K562 (cell line): ENCODE measurements around the gene FASTKD1. TPM values are rescaled to one million over a fixed set of nuclear protein-coding genes. Genes with fewer than 3 reads are reported as not detected.

ENCODE experiments used
- ARID1B ChIP-seq: fragments of 450-650 bp; IDR thresholded peaks from 2 replicates; pipeline ENCODE4 v1.6.1; 2016; ENCODE audit warnings: antibody characterized with exemption, mild to moderate bottlenecking, inconsistent platforms
- CBFA2T3 ChIP-seq: fragments of 450-650 bp; IDR thresholded peaks from 2 replicates; pipeline ENCODE4 v1.6.1; 2017
- CHD2 ChIP-seq: IDR thresholded peaks from 2 replicates; pipeline ENCODE4 v1.6.1; 2011; ENCODE audit warnings: low read depth, low read length
- CSDE1 ChIP-seq, 2 experiments: fragments of 450-650 bp; IDR thresholded peaks; 2 replicates each; pipeline ENCODE4 v1.6.1; 2016; ENCODE audit warnings: mild to moderate bottlenecking in 1 of 2
- HEY1 ChIP-seq: fragments of 250-450 bp; sonication (Bioruptor Pico); IDR thresholded peaks from 2 replicates; pipeline ENCODE4 v1.5.0; 2020; ENCODE audit warnings: mild to moderate bottlenecking, moderate library complexity, borderline replicate concordance
- OTX1 ChIP-seq: fragments of 450-650 bp; formaldehyde crosslinking; IDR thresholded peaks from 2 replicates; pipeline ENCODE4 v1.4.0; 2022; ENCODE audit warnings: mild to moderate bottlenecking
- PRDM10 ChIP-seq: fragments of 450-650 bp; IDR thresholded peaks from 2 replicates; pipeline ENCODE4 v1.6.1; 2018; ENCODE audit not compliant: partially characterized antibody
- PTBP1 ChIP-seq: fragments of 200-400 bp; formaldehyde crosslinking; IDR thresholded peaks from 2 replicates; pipeline ENCODE4 v1.6.1; 2017; ENCODE audit warnings: low read depth, low read length
- SP2 ChIP-seq: IDR thresholded peaks from 2 replicates; pipeline ENCODE4 v1.6.1; 2011; ENCODE audit warnings: mild to moderate bottlenecking, low read depth, low read length, moderate library complexity; ENCODE audit not compliant: poor library complexity, severe bottlenecking; ENCODE audit errors: extremely low read depth
- TAL1 ChIP-seq: fragments of 450-650 bp; IDR thresholded peaks from 2 replicates; pipeline ENCODE4 v1.6.1; 2016; ENCODE audit warnings: mild to moderate bottlenecking
- ZBTB40 ChIP-seq, 2 experiments: fragments of 450-650 bp in 1 of 2; sonication (generic) in 1 of 2; formaldehyde crosslinking in 1 of 2; IDR thresholded peaks; 2 replicates each; pipeline versions ENCODE4 v1.7.1 to v1.9.0; 2016 to 2022; ENCODE audit warnings: inconsistent platforms in 1 of 2, mild to moderate bottlenecking in 1 of 2, missing genetic modification reagents in 1 of 2
- ZNF165 ChIP-seq: fragments of 250-450 bp; sonication (Bioruptor Pico); IDR thresholded peaks from 2 replicates; pipeline ENCODE4 v1.4.0; 2020; ENCODE audit warnings: borderline replicate concordance
- ZNF184 ChIP-seq: sonication (generic); formaldehyde crosslinking; IDR thresholded peaks from 2 replicates; pipeline ENCODE4 v1.5.0; 2020; ENCODE audit warnings: missing genetic modification reagents
- ZNF444 ChIP-seq: fragments of 250-450 bp; sonication (Bioruptor Pico); IDR thresholded peaks from 2 replicates; pipeline ENCODE4 v1.4.0; 2020; ENCODE audit warnings: mild to moderate bottlenecking, moderate library complexity
- polyA plus RNA-seq, 8 experiments: library from polyadenylated mRNA; depleted of rRNA in 4 of 8; stranded (reverse) in 5 of 8; unstranded in 3 of 8; fragments of >200 nt; fragmentation: Nextera tagmentation in 2 of 8; fragmentation: Illumina TruSeq in 1 of 8; extraction: Ambion mirVana in 2 of 8; extraction: Trizol in 1 of 8; gene quantifications; 2 replicates each; pipeline versions ENCODE4 v1.2.1 to v1.2.3, GENCODE V29; 2011 to 2014; ENCODE audit warnings: inconsistent platforms in 1 of 8, missing spikeins in 1 of 8
- total RNA-seq, 7 experiments: library from RNA; depleted of rRNA in 6 of 7; stranded (reverse); fragments of >200 nt in 6 of 7; fragmentation: Illumina TruSeq in 2 of 7; extraction: Trizol in 2 of 7; gene quantifications; 2 replicates each; pipeline versions ENCODE4 v1.2.1 to v1.2.3, GENCODE V29; 2011 to 2021; ENCODE audit warnings: low replicate concordance in 1 of 7
- TF ChIP-seq, protein P1 (sequence below): IDR thresholded peaks from 2 replicates; pipeline ENCODE4 v1.6.1; 2012; ENCODE audit warnings: low read depth, low read length, improper control_type of control experiment, borderline replicate concordance

FASTKD1 gene
- total and polyA plus RNA-seq, 9 of the 15 experiments (the other 6 are each of a cell fraction or from before 2014, with no cell fraction given), result 63.5 to 134 (median 119) TPM

DNA sequence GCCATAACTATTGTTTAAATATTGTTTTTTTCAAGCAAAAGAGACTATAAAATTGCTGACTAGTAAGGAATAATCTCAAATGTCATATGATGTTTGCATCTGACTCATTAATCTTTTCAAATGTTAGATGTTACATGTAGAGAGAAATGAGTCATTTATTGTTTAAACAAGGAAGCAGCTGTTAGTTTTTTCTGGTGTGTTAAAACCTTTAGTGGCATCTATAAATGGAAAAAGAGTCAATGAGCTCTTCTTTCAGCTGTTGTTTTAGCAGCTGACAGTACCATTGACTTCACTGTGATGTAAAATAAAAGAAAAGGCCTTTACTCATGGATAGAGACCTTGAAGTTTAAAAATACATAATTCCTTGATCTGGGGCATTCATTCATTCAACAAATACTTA is 66.0 kb downstream of the FASTKD1 start (continued):
- no peak for TF ChIP-seq CSDE1 (IDR thresholded peaks at IDR 0.05)
- no peak for TF ChIP-seq ZNF165 (CRISPR knock-in tag)
- no peak for TF ChIP-seq TAL1
- TF ChIP-seq ZNF444, result no peak
- 0 out of 2 replicates have a peak, but pooled peaks have one; percentile 16 for TF ChIP-seq CBFA2T3
- TF ChIP-seq PTBP1, result no peak
- TF ChIP-seq, protein P1, sequence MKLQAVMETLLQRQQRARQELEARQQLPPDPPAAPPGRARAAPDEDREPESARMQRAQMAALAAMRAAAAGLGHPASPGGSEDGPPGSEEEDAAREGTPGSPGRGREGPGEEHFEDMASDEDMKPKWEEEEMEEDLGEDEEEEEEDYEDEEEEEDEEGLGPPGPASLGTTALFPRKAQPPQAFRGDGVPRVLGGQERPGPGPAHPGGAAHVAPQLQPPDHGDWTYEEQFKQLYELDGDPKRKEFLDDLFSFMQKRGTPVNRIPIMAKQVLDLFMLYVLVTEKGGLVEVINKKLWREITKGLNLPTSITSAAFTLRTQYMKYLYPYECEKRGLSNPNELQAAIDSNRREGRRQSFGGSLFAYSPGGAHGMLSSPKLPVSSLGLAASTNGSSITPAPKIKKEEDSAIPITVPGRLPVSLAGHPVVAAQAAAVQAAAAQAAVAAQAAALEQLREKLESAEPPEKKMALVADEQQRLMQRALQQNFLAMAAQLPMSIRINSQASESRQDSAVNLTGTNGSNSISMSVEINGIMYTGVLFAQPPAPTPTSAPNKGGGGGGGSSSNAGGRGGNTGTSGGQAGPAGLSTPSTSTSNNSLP, result no peak
- no peak for TF ChIP-seq ZBTB40 (IDR thresholded peaks at IDR 0.05)
- no peak for TF ChIP-seq ZBTB40 (CRISPR knock-in tag; IDR thresholded peaks at IDR 0.05)
- TF ChIP-seq CHD2, result no peak
- peak; percentile 67 for TF ChIP-seq ARID1B
- TF ChIP-seq ZNF184 (CRISPR knock-in tag), result no peak
- TF ChIP-seq PRDM10, result no peak
- no peak for TF ChIP-seq SP2
- TF ChIP-seq OTX1, result no peak
- TF ChIP-seq HEY1 (CRISPR knock-in tag), result no peak
